Loucy (cell line): ENCODE data around the gene PILRB.

Experiments
- EZH2phosphoT487 ChIP-seq: fragments of 200-600 bp; IDR thresholded peaks from 2 replicates; pipeline ENCODE4 v1.6.1; 2018; ENCODE audit warnings: antibody characterized with exemption, mild to moderate bottlenecking, moderate library complexity, borderline replicate concordance
- TF ChIP-seq, protein P1 (sequence below): fragments of 200-600 bp; sonication (generic); conservative IDR thresholded peaks from 2 replicates; pipeline ENCODE4 v1.5.1; 2014; ENCODE audit warnings: mild to moderate bottlenecking, antibody characterized with exemption, low read length

DNA sequence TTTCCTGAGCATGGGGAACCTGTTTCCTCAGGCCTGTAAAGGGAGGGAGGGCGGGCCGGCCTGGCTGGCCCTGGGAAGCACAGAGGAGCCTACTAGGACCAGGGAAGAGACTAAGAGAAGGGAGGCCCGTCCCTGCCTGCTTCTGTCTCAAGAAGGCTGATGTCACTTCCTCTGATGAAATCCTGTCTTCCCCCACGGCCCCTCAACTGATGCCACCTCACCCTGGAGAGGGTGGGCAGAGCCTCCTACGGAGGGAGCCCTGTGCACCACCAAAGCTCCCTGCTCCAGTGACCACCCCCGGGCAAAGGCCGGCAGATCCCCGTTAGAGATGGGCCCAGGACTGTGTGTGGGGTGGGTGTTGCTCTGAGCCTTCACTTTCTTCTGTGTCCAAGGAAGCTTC lies 14.3 kb downstream of the PILRB start:
- TF ChIP-seq, protein P1, sequence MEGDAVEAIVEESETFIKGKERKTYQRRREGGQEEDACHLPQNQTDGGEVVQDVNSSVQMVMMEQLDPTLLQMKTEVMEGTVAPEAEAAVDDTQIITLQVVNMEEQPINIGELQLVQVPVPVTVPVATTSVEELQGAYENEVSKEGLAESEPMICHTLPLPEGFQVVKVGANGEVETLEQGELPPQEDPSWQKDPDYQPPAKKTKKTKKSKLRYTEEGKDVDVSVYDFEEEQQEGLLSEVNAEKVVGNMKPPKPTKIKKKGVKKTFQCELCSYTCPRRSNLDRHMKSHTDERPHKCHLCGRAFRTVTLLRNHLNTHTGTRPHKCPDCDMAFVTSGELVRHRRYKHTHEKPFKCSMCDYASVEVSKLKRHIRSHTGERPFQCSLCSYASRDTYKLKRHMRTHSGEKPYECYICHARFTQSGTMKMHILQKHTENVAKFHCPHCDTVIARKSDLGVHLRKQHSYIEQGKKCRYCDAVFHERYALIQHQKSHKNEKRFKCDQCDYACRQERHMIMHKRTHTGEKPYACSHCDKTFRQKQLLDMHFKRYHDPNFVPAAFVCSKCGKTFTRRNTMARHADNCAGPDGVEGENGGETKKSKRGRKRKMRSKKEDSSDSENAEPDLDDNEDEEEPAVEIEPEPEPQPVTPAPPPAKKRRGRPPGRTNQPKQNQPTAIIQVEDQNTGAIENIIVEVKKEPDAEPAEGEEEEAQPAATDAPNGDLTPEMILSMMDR: no peak
- TF ChIP-seq EZH2phosphoT487: no peak
